Measurements from ENCODE around the gene STARD13. TPM values are rescaled to one million over a fixed set of nuclear protein-coding genes. Genes with fewer than 3 reads are reported as not detected.

The STARD13 gene
- total and polyA plus RNA-seq, 4 donors, result 2.7 to 15.3 (median 5.7) TPM

- Histone ChIP-seq H3K4me1 (ENCODE audit: control insufficient read depth in 4 of 4, insufficient read depth in 4 of 4, low read length in 3 of 4) (peaks cover 0 to 2% (median 0%) of the 10 kb centered on the region in 4 donors), H3K9ac (ENCODE audit: low read depth in 1 of 2, low read length in 2 of 2) (no peak overlapping the region)
These were observed 93.9 kb downstream of the STARD13 start for GRCh38 chr13:33191425-33192210.

GRCh38 chr13:33189470-33189869 lies 96.1 kb downstream of the STARD13 start:
- Histone ChIP-seq H3K36me3 (ENCODE audit: control insufficient read depth in 4 of 4, insufficient read depth in 3 of 4, low read depth in 1 of 4, low read length in 3 of 4) (peaks cover 0 to 2% (median 0%) of the 10 kb centered on the region in 4 donors), H3K9me3 (ENCODE audit: control insufficient read depth in 4 of 4, low read length in 3 of 4) (no peaks in the 10 kb centered on the region), H3K27ac (ENCODE audit: low read depth in 1 of 2, low read length in 2 of 2) (no peak overlapping the region), H3K4me1 (ENCODE audit: control insufficient read depth in 4 of 4, insufficient read depth in 4 of 4, low read length in 3 of 4) (peaks cover 0 to 2% (median 0%) of the 10 kb centered on the region in 4 donors), H3K9ac (ENCODE audit: low read depth in 1 of 2, low read length in 2 of 2) (no peak overlapping the region), H3K27me3 (ENCODE audit: control insufficient read depth in 4 of 4, insufficient read depth in 4 of 4, low read length in 3 of 4) (no peaks in the 10 kb centered on the region), H3K4me3 (ENCODE audit: low read depth in 1 of 3, low read length in 3 of 3) (no peak overlapping the region)
- WGBS, result 88% methylated on average over 6 of the region's 6 CpGs
- no peak for DNase-seq (ENCODE audit: low spot score)
- TF ChIP-seq JUND (IDR thresholded peaks at IDR 0.05) (no peak), GABPA (IDR thresholded peaks at IDR 0.05 in 1 of 2, conservative IDR thresholded peaks at IDR 0.05 in 1 of 2) (no peak), REST (IDR thresholded peaks at IDR 0.05) (no peak), FOXA1 (IDR thresholded peaks at IDR 0.05) (no peak), TAF1 (conservative IDR thresholded peaks at IDR 0.05) (no peak), NR2F2 (IDR thresholded peaks at IDR 0.05) (no peak), HNF4G (IDR thresholded peaks at IDR 0.05) (no peak), MAX (IDR thresholded peaks at IDR 0.05) (no peak), RAD21 (IDR thresholded peaks at IDR 0.05) (no peak)

More at GRCh38 chr13:33191425-33192210, 93.9 kb downstream of the STARD13 start:
- no peaks in the 10 kb centered on the region for H3K9me3 ChIP-seq (ENCODE audit: control insufficient read depth in 4 of 4, low read length in 3 of 4)
- DNase-seq (ENCODE audit: low spot score), result no peak
- H3K27ac ChIP-seq (ENCODE audit: low read depth in 1 of 2, low read length in 2 of 2), result no peak overlapping the region
- WGBS, result 83% methylated on average over 4 of the region's 4 CpGs
- peaks cover 0 to 2% (median 0%) of the 10 kb centered on the region in 4 donors for H3K36me3 ChIP-seq (ENCODE audit: control insufficient read depth in 4 of 4, insufficient read depth in 3 of 4, low read depth in 1 of 4, low read length in 3 of 4)
- H3K27me3 ChIP-seq (ENCODE audit: control insufficient read depth in 4 of 4, insufficient read depth in 4 of 4, low read length in 3 of 4), result no peaks in the 10 kb centered on the region
- H3K4me3 ChIP-seq (ENCODE audit: low read depth in 1 of 3, low read length in 3 of 3), result no peak overlapping the region
- TF ChIP-seq REST (IDR thresholded peaks at IDR 0.05) (no peak), SP1 (IDR thresholded peaks at IDR 0.05) (no peak), FOXA2 (IDR thresholded peaks at IDR 0.05) (no peak), ZBTB33 (IDR thresholded peaks at IDR 0.05) (no peak), MAX (IDR thresholded peaks at IDR 0.05) (no peak)

All from liver (tissue), 9 donors.